M059J (cell line): ENCODE data around the gene NTF4. TPM values are rescaled to one million over a fixed set of nuclear protein-coding genes. Genes with fewer than 3 reads are reported as not detected.
A peak's percentile ranks its signal among the peaks of the same experiment; 100 is the strongest.

Source experiments
- DNase-seq: peaks from one replicate; pipeline ENCODE4 v3.0.0-alpha.2; 2012; ENCODE audit warnings: low read depth
- total RNA-seq: library from RNA; depleted of rRNA; stranded (reverse); fragments of >200 nt; shearing (Covaris generic); gene quantifications from 2 replicates; pipeline ENCODE4 v1.2.3, GENCODE V29; 2014; rRNA removed

Gene NTF4, protein sequence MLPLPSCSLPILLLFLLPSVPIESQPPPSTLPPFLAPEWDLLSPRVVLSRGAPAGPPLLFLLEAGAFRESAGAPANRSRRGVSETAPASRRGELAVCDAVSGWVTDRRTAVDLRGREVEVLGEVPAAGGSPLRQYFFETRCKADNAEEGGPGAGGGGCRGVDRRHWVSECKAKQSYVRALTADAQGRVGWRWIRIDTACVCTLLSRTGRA
- total RNA-seq: 0.67 TPM in 1 of 2 replicates, not detected in the other

GRCh38 chr19:49064768-49065611, at the start of gene NTF4:
Gene NTF4 (minus strand): TSS chr19:49064818. CDS start chr19:49061997, 2,821 bp downstream.
- no peak for DNase-seq

- peak; percentile 62 for DNase-seq
Observed at GRCh38 chr19:49113762-49114629, 49.4 kb upstream of the NTF4 start, which contains the start of gene LIN7B. Gene LIN7B (plus strand): TSS chr19:49114370. CDS start chr19:49114405, 35 bp downstream.

- DNase-seq: no peak
Observed at GRCh38 chr19:49111218-49111998, 46.8 kb upstream of the NTF4 start.

- DNase-seq: no peak
Observed at GRCh38 chr19:49110567-49110966, 45.9 kb upstream of the NTF4 start.

DNA sequence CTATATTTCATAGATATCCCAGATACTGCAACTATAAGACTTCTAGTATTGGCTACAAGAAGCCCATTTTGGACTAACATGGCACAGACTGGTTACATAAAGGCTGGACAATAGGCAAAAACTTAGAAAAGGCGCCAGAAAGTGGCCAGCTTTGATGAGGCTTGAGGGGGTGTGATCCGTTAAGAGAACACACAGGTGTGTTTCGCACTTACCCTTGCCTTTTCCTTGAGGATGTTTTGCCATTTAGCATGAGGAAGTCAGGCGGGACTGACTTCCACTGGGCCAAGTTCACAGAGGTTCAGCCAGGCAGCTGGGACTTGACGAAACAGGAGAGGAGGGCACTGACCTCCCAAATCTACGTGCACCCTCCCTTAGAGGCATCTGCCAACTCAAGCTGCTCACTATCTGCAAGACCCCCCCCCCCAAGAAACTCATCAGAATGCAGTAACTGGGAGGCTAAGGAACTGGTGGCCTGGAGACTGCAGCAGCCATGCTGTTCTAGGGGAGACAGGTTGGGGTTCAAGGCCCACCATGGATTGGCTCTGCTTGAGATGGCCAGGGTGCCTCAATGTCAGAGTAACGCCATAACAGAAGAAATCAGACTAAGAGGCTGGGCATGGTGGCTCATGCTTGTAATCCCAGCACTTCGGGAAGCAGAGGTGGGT, 45.1 kb upstream of the NTF4 start:
- no peak for DNase-seq

DNA sequence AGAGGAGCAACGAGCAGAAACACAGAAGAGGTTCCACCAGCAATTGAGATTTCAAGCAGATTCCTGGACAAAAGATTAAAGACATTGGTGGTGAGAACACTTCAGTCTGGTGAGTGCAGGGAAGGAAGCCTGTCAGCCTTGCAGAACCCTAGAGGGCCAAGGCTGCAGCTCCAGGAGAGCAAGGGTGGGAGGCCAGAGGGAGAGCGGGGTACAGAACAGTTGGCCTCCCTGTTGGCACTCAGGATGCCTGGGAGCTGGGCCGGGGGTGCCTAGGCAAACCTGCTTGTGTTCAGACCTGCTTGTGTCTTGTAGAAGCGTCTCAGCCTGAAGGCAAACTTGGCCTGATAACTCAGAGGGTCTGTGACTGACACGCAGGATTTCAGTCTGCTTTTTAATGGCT, 44.4 kb upstream of the NTF4 start:
- no peak for DNase-seq

DNA sequence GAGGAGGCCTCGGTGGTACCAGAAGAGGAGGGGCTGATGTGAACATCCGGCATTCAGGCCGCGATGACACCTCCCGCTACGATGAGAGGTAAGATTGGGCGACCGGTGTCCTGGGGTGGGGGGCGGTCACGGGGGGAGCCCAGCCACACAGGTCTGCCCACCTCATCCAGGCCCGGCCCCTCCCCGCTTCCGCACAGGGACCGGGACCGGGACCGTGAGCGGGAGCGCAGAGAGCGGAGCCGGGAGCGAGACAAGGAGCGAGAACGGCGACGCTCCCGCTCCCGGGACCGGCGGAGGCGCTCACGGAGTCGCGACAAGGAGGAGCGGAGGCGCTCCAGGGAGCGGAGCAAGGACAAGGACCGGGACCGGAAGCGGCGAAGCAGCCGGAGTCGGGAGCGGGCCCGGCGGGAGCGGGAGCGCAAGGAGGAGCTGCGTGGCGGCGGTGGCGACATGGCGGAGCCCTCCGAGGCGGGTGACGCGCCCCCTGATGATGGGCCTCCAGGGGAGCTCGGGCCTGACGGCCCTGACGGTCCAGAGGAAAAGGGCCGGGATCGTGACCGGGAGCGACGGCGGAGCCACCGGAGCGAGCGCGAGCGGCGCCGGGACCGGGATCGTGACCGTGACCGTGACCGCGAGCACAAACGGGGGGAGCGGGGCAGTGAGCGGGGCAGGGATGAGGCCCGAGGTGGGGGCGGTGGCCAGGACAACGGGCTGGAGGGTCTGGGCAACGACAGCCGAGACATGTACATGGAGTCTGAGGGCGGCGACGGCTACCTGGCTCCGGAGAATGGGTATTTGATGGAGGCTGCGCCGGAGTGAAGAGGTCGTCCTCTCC, 43.2 kb upstream of the NTF4 start:
- no peak for DNase-seq

DNA sequence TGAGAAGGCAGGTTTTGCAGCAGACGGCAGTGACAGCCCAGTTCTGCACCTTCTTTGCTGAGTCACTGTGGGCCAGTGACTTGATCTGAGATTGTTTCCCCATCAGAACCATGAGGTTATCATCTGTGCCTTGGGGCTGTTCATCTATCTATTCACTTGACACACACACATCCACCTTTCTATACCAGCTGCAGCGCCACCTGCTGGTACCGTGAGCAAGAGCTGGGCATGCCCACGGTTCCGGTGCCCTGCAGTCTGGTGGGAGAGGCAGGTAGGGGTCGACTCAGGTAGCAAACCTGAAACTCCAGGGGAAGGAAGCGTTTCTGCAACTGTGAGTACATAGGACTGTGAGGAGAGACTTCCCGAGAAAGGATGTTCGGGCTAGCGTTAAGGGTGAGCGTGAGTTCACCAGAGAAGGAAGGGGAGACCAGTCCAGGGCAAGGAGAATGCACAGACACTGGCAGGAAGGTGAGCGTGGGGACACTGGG, 42.1 kb upstream of the NTF4 start:
- DNase-seq: peak; percentile 50

DNA sequence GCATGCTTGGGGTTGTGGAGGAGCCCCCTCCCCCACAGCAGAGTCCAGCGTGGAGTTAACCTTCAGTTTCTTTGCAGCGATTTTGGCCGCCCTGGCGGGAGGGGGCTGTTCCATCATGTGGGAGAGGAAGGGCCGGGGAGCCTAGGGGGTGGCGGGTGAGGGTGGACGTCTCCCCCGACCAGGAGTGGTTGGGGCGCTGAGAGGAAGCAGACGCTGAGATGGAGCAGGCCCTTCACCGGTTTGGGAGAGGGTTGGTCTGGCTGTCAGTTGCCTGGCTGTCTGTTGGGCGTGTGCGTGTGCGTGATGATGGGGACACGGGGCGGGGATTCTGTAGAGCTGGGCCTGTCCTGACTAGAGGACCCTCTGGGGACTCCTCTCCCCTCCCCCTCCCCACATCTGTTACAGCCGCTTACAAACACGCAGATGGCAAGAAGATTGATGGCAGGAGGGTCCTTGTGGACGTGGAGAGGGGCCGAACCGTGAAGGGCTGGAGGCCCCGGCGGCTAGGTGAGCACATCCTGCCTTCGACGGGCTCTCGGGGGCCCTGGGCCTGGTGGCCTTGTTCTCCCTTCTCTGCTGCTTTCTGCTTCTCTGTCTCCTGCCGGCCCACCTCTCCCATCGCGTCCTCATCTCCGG, 39.7 kb upstream of the NTF4 start:
- no peak for DNase-seq

DNA sequence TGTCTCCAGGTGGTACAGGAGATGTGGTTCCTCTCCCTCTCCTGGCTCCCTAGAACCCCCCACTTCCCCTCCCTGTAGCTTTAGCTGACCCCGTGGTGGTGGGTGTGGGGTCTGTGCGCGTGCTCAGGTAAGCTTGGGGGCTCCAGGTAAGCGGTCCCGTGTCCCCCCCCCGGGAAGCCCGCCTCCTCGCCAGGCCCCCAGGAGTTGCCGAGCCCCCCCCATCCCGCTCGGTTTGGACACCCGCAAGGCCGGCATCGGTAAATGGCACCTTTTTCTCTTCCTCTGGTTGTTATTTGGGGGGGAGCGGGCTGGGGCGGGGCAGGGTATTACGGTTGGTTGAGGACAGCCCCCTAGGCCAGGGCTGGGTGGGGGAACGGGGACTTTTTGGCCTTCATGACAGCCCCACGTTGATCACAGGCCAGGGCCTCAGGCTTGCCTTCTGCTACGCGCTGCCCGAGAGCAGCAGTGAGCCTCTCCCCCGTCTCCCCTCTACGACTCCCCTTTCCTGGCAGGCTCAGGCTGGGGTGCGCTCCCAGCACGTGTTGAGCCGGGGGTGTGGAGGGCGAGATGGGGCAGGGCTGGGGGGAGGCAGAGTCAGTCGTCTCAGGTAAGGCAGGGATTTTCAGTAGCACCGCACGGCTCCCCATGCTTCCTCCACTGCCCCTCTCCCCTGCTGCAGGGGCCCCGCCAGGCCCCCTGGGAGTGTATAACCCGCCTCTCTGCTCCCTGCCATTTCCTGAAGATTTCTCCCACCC, 38.9 kb upstream of the NTF4 start:
- no peak for DNase-seq

DNA sequence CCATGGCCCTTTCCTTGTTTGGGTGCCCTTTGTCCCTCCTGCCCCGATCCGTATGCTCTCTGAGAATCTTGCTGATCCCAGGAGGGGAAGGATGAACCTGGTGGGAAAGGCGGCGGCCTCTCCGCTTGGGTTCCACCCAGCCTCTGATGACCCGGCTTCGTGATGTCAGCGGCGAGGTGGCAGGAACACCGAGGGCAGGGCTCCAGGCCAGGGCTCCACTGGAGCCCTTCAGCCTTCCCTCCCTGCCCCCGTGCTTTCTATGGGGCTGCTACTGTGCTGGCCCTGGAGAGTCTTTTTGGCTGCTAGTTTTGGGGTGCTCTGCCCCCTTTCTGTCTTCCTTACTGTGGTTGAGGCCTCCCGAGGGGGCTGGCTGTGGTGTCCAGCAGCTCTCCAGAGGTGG, 37.7 kb upstream of the NTF4 start:
- no peak for DNase-seq

DNA sequence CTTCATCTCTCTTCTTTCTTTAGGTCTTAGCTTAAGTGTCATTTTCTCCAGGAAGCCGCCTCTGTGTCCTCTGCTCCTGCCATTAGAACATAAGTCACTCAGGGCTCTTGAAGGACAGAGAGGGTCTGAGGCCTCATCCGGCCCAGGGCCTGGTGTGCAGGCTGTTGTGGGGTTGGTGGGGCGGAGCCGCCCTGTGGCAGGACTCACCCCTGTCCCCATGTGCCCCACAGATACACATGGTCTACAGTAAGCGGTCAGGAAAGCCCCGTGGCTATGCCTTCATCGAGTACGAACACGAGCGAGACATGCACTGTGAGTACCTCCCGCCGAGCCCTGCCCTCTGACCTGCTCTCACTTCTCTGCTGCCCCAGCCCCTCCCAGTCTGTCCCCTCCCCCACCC, 36.5 kb upstream of the NTF4 start:
- DNase-seq: no peak

GRCh38 chr19:49098795-49099194, 34.2 kb upstream of the NTF4 start:
- DNase-seq: no peak

GRCh38 chr19:49097453-49098288, 33.1 kb upstream of the NTF4 start:
- DNase-seq: peak; percentile 75

GRCh38 chr19:49094505-49095482, 30.2 kb upstream of the NTF4 start:
- no peak for DNase-seq

- DNase-seq: no peak
Observed at GRCh38 chr19:49092686-49093085, 28.1 kb upstream of the NTF4 start.
